ENCODE data around the gene CWF19L2. TPM values are rescaled to one million over a fixed set of nuclear protein-coding genes. Genes with fewer than 3 reads are reported as not detected.
"Not testable (repeated sequence)": the region's sequence is repeated elsewhere in the genome, so short reads cannot be mapped to it uniquely, and the experiment has no call there.

Gene CWF19L2
- total RNA-seq, 1 experiment from 2014 or later, result 18.4 TPM

DNA sequence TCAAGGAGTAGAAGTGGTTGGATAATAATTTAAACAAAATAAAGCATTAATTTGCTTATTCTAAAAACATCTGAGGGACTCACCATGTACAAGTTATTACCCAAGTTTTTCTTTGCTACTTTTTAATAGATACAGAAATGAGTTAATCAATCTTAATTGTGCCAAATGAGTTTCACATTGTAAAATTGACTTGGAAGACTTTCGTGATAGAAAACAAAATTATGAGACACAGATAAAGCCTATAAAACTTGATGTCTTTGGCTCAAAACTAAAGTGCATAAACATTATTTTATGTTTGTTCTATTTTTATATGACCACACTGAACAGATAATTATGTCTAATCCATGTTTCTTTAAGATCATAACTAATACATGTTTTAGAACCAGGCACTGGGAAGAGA, 10.1 kb upstream of the CWF19L2 start:
- no peak for DNase-seq
- H3K4me1 ChIP-seq (ENCODE audit: insufficient read depth, low read length), result no peaks in the 10 kb centered on the region
- Mint-ChIP-seq H3K4me1 (no peaks in the 10 kb centered on the region), H3K36me3 (ENCODE audit: insufficient read depth in 1 of 3, low read depth in 3 of 3) (no peaks in the 10 kb centered on the region), H3K9me3 (peaks cover 5 to 10% of the 10 kb centered on the region in 2 experiments; a peak in 4 of 5 replicates), H3K27ac (no peak overlapping the region), H3K4me3 (no peak overlapping the region), H3K27me3 (ENCODE audit: low read depth) (peaks cover 22% of the 10 kb centered on the region)
- H3K79me2 ChIP-seq (ENCODE audit: insufficient read depth, low read length), result no peaks in the 10 kb centered on the region
- no peak overlapping the region for H2BK120ac ChIP-seq (ENCODE audit: low read depth, low read length, poor library complexity, severe bottlenecking)
- H3K9me3 ChIP-seq (ENCODE audit: control insufficient read depth, low read depth, low read length), result no peaks in the 10 kb centered on the region
- no peaks in the 10 kb centered on the region for H3K79me1 ChIP-seq (ENCODE audit: insufficient read depth, low read depth, low read length, poor library complexity, severe bottlenecking)
- H3T11ph ChIP-seq (ENCODE audit: low read length), result no peak overlapping the region
- no peak overlapping the region for H2AFZ ChIP-seq (ENCODE audit: low read length)
- H3K56ac ChIP-seq (ENCODE audit: insufficient read length, low read depth, low read length), result no peak overlapping the region
- no peak overlapping the region for H4K91ac ChIP-seq (ENCODE audit: insufficient read length, low read depth, low read length)
- H2BK15ac ChIP-seq (ENCODE audit: low read depth, low read length), result no peak overlapping the region
- no peaks in the 10 kb centered on the region for H4K20me1 ChIP-seq (ENCODE audit: control insufficient read depth, insufficient read depth, insufficient read length)
- no peak overlapping the region for H3K23ac ChIP-seq (ENCODE audit: insufficient read length, low read depth, low read length)
- no peak overlapping the region for H3K9ac ChIP-seq (ENCODE audit: extremely low read depth, insufficient read length, low read length)
- no peak overlapping the region for H2AK5ac ChIP-seq (ENCODE audit: insufficient read length, low read length)
- no peak overlapping the region for H3K4ac ChIP-seq (ENCODE audit: low read depth, low read length)
- H2BK12ac ChIP-seq (ENCODE audit: insufficient read length, low read depth, low read length), result no peak overlapping the region
- no peaks in the 10 kb centered on the region for H3K27me3 ChIP-seq (ENCODE audit: insufficient read depth, low read length)
- no peak overlapping the region for H3K18ac ChIP-seq (ENCODE audit: insufficient read length, low read depth, low read length)
- no peak overlapping the region for H2BK5ac ChIP-seq (ENCODE audit: insufficient read length, low read length)
- WGBS (ENCODE audit: extremely low coverage, insufficient read length, low lambda C conversion rate), result no CpG with 5 or more reads among the region's 1 CpG
- H3K14ac ChIP-seq (ENCODE audit: insufficient read depth, low read length), result no peak overlapping the region
- H3K27ac ChIP-seq (ENCODE audit: insufficient read length, low read depth, low read length), result no peak overlapping the region
- TF ChIP-seq, protein P1, sequence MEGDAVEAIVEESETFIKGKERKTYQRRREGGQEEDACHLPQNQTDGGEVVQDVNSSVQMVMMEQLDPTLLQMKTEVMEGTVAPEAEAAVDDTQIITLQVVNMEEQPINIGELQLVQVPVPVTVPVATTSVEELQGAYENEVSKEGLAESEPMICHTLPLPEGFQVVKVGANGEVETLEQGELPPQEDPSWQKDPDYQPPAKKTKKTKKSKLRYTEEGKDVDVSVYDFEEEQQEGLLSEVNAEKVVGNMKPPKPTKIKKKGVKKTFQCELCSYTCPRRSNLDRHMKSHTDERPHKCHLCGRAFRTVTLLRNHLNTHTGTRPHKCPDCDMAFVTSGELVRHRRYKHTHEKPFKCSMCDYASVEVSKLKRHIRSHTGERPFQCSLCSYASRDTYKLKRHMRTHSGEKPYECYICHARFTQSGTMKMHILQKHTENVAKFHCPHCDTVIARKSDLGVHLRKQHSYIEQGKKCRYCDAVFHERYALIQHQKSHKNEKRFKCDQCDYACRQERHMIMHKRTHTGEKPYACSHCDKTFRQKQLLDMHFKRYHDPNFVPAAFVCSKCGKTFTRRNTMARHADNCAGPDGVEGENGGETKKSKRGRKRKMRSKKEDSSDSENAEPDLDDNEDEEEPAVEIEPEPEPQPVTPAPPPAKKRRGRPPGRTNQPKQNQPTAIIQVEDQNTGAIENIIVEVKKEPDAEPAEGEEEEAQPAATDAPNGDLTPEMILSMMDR (conservative IDR thresholded peaks at IDR 0.05), result no peak
- H4K5ac ChIP-seq (ENCODE audit: insufficient read length, low read depth, low read length), result no peak overlapping the region
- no peak overlapping the region for H4K8ac ChIP-seq (replicated peaks; ENCODE audit: insufficient read length, low read depth, low read length)
- no peak overlapping the region for H3K4me2 ChIP-seq (ENCODE audit: insufficient read depth, insufficient read length, low read length)
- no peaks in the 10 kb centered on the region for H3K23me2 ChIP-seq (ENCODE audit: insufficient read length, low read depth, low read length, poor library complexity, severe bottlenecking)
- no peak overlapping the region for H2BK20ac ChIP-seq (ENCODE audit: low read depth, low read length, poor library complexity, severe bottlenecking)

DNA sequence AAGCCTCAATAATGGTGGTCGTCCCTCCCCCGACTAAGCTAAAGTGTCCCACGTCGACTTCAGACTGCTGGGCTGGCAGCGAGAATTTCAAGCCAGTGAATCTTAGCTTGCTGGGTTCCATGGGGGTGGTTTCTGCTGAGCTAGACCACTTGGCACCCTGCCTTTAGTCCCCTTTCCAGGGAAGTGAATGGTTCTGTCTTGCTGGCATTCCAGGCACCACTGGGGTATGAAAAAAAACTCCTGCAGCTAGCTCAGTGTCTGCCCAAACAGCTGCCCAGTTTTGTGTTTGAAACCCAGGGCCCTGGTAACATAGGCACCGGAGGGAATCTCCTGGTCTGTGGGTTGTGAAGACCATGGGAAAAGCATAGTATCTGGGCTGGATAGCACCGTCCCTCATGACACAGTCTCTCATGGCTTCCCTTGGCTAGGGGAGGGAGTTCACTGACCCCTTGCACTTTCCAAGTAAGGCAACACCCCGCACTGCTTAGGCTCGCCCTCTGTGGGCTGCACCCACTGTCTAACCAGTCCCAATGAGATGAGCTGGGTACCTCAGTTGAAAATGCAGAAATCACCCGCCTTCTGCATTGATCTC, 8.7 kb upstream of the CWF19L2 start:
- not testable (repeated sequence) for DNase-seq; H2BK20ac ChIP-seq (ENCODE audit: low read depth, low read length, poor library complexity, severe bottlenecking); H3K9me3 Mint-ChIP-seq; H3T11ph ChIP-seq (ENCODE audit: low read length); H3K18ac ChIP-seq (ENCODE audit: insufficient read length, low read depth, low read length); H4K5ac ChIP-seq (ENCODE audit: insufficient read length, low read depth, low read length); H2BK12ac ChIP-seq (ENCODE audit: insufficient read length, low read depth, low read length); H3K4me1 ChIP-seq (ENCODE audit: insufficient read depth, low read length); H4K91ac ChIP-seq (ENCODE audit: insufficient read length, low read depth, low read length); H3K79me2 ChIP-seq (ENCODE audit: insufficient read depth, low read length); H4K20me1 ChIP-seq (ENCODE audit: control insufficient read depth, insufficient read depth, insufficient read length); H2BK15ac ChIP-seq (ENCODE audit: low read depth, low read length); H3K27ac Mint-ChIP-seq; H3K56ac ChIP-seq (ENCODE audit: insufficient read length, low read depth, low read length); H2BK120ac ChIP-seq (ENCODE audit: low read depth, low read length, poor library complexity, severe bottlenecking); H3K4me3 Mint-ChIP-seq; H3K23me2 ChIP-seq (ENCODE audit: insufficient read length, low read depth, low read length, poor library complexity, severe bottlenecking); H3K27ac ChIP-seq (ENCODE audit: insufficient read length, low read depth, low read length); H2BK5ac ChIP-seq (ENCODE audit: insufficient read length, low read length); H3K14ac ChIP-seq (ENCODE audit: insufficient read depth, low read length); H3K4me1 Mint-ChIP-seq; H3K4me2 ChIP-seq (ENCODE audit: insufficient read depth, insufficient read length, low read length); H3K23ac ChIP-seq (ENCODE audit: insufficient read length, low read depth, low read length); H3K27me3 ChIP-seq (ENCODE audit: insufficient read depth, low read length); H3K79me1 ChIP-seq (ENCODE audit: insufficient read depth, low read depth, low read length, poor library complexity, severe bottlenecking); H3K36me3 Mint-ChIP-seq (ENCODE audit: insufficient read depth in 1 of 3, low read depth in 3 of 3); H2AK5ac ChIP-seq (ENCODE audit: insufficient read length, low read length); H3K4ac ChIP-seq (ENCODE audit: low read depth, low read length); H3K9me3 ChIP-seq (ENCODE audit: control insufficient read depth, low read depth, low read length); H4K8ac ChIP-seq (replicated peaks; ENCODE audit: insufficient read length, low read depth, low read length); H3K9ac ChIP-seq (ENCODE audit: extremely low read depth, insufficient read length, low read length); H2AFZ ChIP-seq (ENCODE audit: low read length)
- peaks cover 34% of the 10 kb centered on the region for H3K27me3 Mint-ChIP-seq (ENCODE audit: low read depth)
- WGBS (ENCODE audit: extremely low coverage, insufficient read length, low lambda C conversion rate), result no CpG with 5 or more reads among the region's 10 CpGs

Data from H9 (cell line).